A673 (cell line): ENCODE data around the gene TYSND1. TPM values are rescaled to one million over a fixed set of nuclear protein-coding genes. Genes with fewer than 3 reads are reported as not detected.

Experiments
- BruUV-seq: library from RNA; stranded (reverse); fragments of 400-500 nt; replicated peaks from 2 replicates; lab custom pipeline; 2021; lab: Mats Ljungman, UMichigan
- CTCF ChIA-PET: fragments of 300-600 bp; sonication (Branson Sonifier 250); formaldehyde crosslinking; loops from one replicate; lab custom pipeline; 2022; ENCODE audit warnings: antibody characterized with exemption; lab: Charles Lee
- POLR2A ChIA-PET: fragments of 300-600 bp; sonication (Branson Sonifier 250); formaldehyde crosslinking; loops from one replicate; lab custom pipeline; 2022; ENCODE audit warnings: antibody characterized with exemption; ENCODE audit not compliant: low non-redundant PET; lab: Charles Lee
- DNase-seq: peaks from one replicate; pipeline ENCODE4 v3.0.0-alpha.2; 2015; ENCODE audit warnings: low spot score
- H3K27ac ChIP-seq: fragments of 200-600 bp; sonication (generic); 2 replicates; pipeline ENCODE4 v1.5.1; 2016; ENCODE audit warnings: mixed run types, low read depth, mild to moderate bottlenecking, mixed read lengths, antibody characterized with exemption, low read length; ENCODE audit not compliant: poor library complexity, severe bottlenecking
- H3K27me3 ChIP-seq: fragments of 200-600 bp; sonication (generic); replicated peaks from 2 replicates; pipeline ENCODE4 v1.6.1; 2017; ENCODE audit warnings: mixed run types, low read depth, mild to moderate bottlenecking, mixed read lengths, antibody characterized with exemption, low read length; ENCODE audit not compliant: insufficient read depth, poor library complexity
- H3K36me3 ChIP-seq: fragments of 200-600 bp; sonication (generic); 2 replicates; pipeline ENCODE4 v1.6.1; 2016; ENCODE audit warnings: mixed run types, mild to moderate bottlenecking, mixed read lengths, antibody characterized with exemption, low read length; ENCODE audit not compliant: insufficient read depth, poor library complexity, severe bottlenecking
- H3K4me1 ChIP-seq: fragments of 200-600 bp; sonication (generic); 2 replicates; pipeline ENCODE4 v1.6.1; 2017; ENCODE audit warnings: mixed run types, mild to moderate bottlenecking, mixed read lengths, antibody characterized with exemption, low read length; ENCODE audit not compliant: insufficient read depth, poor library complexity, severe bottlenecking
- H3K4me3 ChIP-seq: fragments of 200-600 bp; sonication (generic); 2 replicates; pipeline ENCODE4 v1.5.1; 2016; ENCODE audit warnings: low read depth, mixed run types, mild to moderate bottlenecking, mixed read lengths, low read length; ENCODE audit not compliant: poor library complexity, severe bottlenecking
- H3K9me3 ChIP-seq: fragments of 200-600 bp; sonication (generic); 2 replicates; pipeline ENCODE4 v1.6.1; 2016; ENCODE audit warnings: mixed run types, low read depth, mild to moderate bottlenecking, mixed read lengths, antibody characterized with exemption, low read length; ENCODE audit not compliant: poor library complexity, severe bottlenecking
- CTCF ChIP-seq: fragments of 300-800, 200-600 bp; sonication (generic); conservative IDR thresholded peaks from 2 replicates; pipeline ENCODE4 v1.5.1; 2017; ENCODE audit warnings: low read depth, mild to moderate bottlenecking, antibody characterized with exemption, low read length, moderate library complexity, mixed read lengths
- EZH2 ChIP-seq: fragments of 200-600 bp; sonication (generic); IDR thresholded peaks from 2 replicates; pipeline ENCODE4 v1.6.1; 2017; ENCODE audit warnings: borderline replicate concordance, low read depth, mild to moderate bottlenecking, mixed read lengths, antibody characterized with exemption, low read length; ENCODE audit not compliant: poor library complexity, severe bottlenecking
- intact Hi-C: fragments of 100-400 bp; cut with micrococcal nuclease; formaldehyde crosslinking; loops from one replicate; pipeline ENCODE4 v1.10.0; 2022; ENCODE audit not compliant: unreplicated experiment
- total RNA-seq: library from RNA; stranded (reverse); gene quantifications from 2 replicates; pipeline ENCODE4 v1.2.3, GENCODE V29; 2021

Gene TYSND1
- total RNA-seq, 1 experiment from 2014 or later = 36.5 TPM

- Histone ChIP-seq H3K4me3 (no peak overlapping the region), H3K9me3 (no peaks in the 10 kb centered on the region), H3K36me3 (peaks cover 22% of the 10 kb centered on the region), H3K27me3 (no peaks in the 10 kb centered on the region), H3K27ac (no peak overlapping the region), H3K4me1 (no peaks in the 10 kb centered on the region)
- DNase-seq = no peak
- BruUV-seq = no TSS peak
- intact Hi-C loops = no loop called here
- POLR2A ChIA-PET = interaction anchor here (0.7 to 1.2 kb wide), 2 partner anchors 9 to 12 kb away, joined by 3 to 4 read pairs; partner anchors contain the start of gene TYSND1
- TF ChIP-seq CTCF (no peak), EZH2 (no peak)
- CTCF ChIA-PET = no interaction called here
Measured at GRCh38 chr10:70137135-70137534, 9.4 kb downstream of the TYSND1 start.

GRCh38 chr10:70135684-70136083 is 10.8 kb downstream of the TYSND1 start:
- Histone ChIP-seq H3K36me3 (peaks cover 19% of the 10 kb centered on the region), H3K4me1 (peaks cover 8% of the 10 kb centered on the region), H3K4me3 (no peak overlapping the region), H3K27me3 (no peaks in the 10 kb centered on the region), H3K27ac (no peak overlapping the region), H3K9me3 (no peaks in the 10 kb centered on the region)
- no peak for TF ChIP-seq CTCF
- intact Hi-C loops = no loop called here
- ChIA-PET POLR2A (interaction anchor here (0.7 to 1.2 kb wide), 2 partner anchors 11 to 201 kb away, joined by 3 to 4 read pairs; partner anchors contain the start of gene TYSND1), CTCF (no interaction called here)
- no TSS peak for BruUV-seq
- no peak for DNase-seq

GRCh38 chr10:70135046-70135445 is 11.5 kb downstream of the TYSND1 start:
- intact Hi-C loops = no loop called here

More at GRCh38 chr10:70135046-70135445, 11.5 kb downstream of the TYSND1 start:
- H3K4me1 ChIP-seq = peaks cover 9% of the 10 kb centered on the region
- peaks cover 15% of the 10 kb centered on the region for H3K36me3 ChIP-seq
- no peaks in the 10 kb centered on the region for H3K9me3 ChIP-seq
- H3K4me3 ChIP-seq = no peak overlapping the region
- no peaks in the 10 kb centered on the region for H3K27me3 ChIP-seq
- no TSS peak for BruUV-seq
- ChIA-PET CTCF (no interaction called here), POLR2A (no interaction called here)
- H3K27ac ChIP-seq = no peak overlapping the region
- DNase-seq = no peak
- TF ChIP-seq CTCF (no peak), EZH2 (no peak)
